Activated CD4-positive, alpha-beta T cell treated with anti-CD3 and anti-CD28 coated beads, Interleukin-2, amount 10 ng/mL, durations not matched to agents 7 days and 5 days (primary cell): ENCODE results near the gene LIMK1. TPM values are rescaled to one million over a fixed set of nuclear protein-coding genes. Genes with fewer than 3 reads are reported as not detected.

Experiments used
- CTCF ChIA-PET: fragments of 350-600 bp; sonication (Branson Sonifier 250); formaldehyde crosslinking; loops from one replicate; lab custom pipeline; 2021; ENCODE audit warnings: antibody characterized with exemption; lab: Charles Lee
- POLR2A ChIA-PET: fragments of 350-600 bp; sonication (Branson Sonifier 250); formaldehyde crosslinking; loops from one replicate; lab custom pipeline; 2021; ENCODE audit warnings: antibody characterized with exemption; lab: Charles Lee
- DNase-seq: peaks from one replicate; pipeline ENCODE4 v3.0.0-alpha.2; 2020
- H3K27ac Mint-ChIP-seq: one replicate; pipeline ENCODE4 v1.8.0; 2021; ENCODE audit warnings: mild to moderate bottlenecking, moderate library complexity, mixed read lengths
- H3K27me3 Mint-ChIP-seq: one replicate; pipeline ENCODE4 v1.8.0; 2021; ENCODE audit warnings: mixed read lengths
- H3K36me3 Mint-ChIP-seq: one replicate; pipeline ENCODE4 v1.8.0; 2021; ENCODE audit warnings: low read depth, mixed read lengths
- H3K4me1 Mint-ChIP-seq: one replicate; pipeline ENCODE4 v1.8.0; 2021; ENCODE audit warnings: mixed read lengths
- H3K4me3 Mint-ChIP-seq: one replicate; pipeline ENCODE4 v1.8.0; 2021; ENCODE audit warnings: mild to moderate bottlenecking, moderate library complexity, mixed read lengths
- H3K9me3 Mint-ChIP-seq: one replicate; pipeline ENCODE4 v1.8.0; 2021; ENCODE audit warnings: mixed read lengths
- total RNA-seq, 2 experiments: library from RNA; stranded (reverse); gene quantifications; one replicate each; pipeline ENCODE4 v1.2.3, GENCODE V29; 2021

LIMK1 gene
- total RNA-seq, 2 experiments from 2014 or later: 16.0 to 16.2 TPM

GRCh38 chr7:74094224-74095101 lies 10.9 kb downstream of the LIMK1 start:
- POLR2A ChIA-PET: interaction anchor here (1.1 kb wide), 1 partner anchor 11 kb away, joined by 3 read pairs; the partner anchor contains the start of gene LIMK1
- Mint-ChIP-seq H3K4me1 (peaks cover 23% of the 10 kb centered on the region), H3K9me3 (peaks cover 5% of the 10 kb centered on the region), H3K27me3 (no peaks in the 10 kb centered on the region), H3K36me3 (peaks cover 18% of the 10 kb centered on the region), H3K4me3 (peak overlapping the region; percentile 77), H3K27ac (peak overlapping the region; percentile 97)
- CTCF ChIA-PET: interaction anchor here (0.5 to 0.6 kb wide), 2 partner anchors 63 to 113 kb away, joined by 3 to 4 read pairs; no protein-coding TSS in a partner anchor
- peak; percentile 73 for DNase-seq

GRCh38 chr7:74095135-74095534 lies 11.5 kb downstream of the LIMK1 start:
- peak overlapping the region; percentile 77 for H3K4me3 Mint-ChIP-seq
- H3K4me1 Mint-ChIP-seq: peaks cover 23% of the 10 kb centered on the region
- peak overlapping the region; percentile 97 for H3K27ac Mint-ChIP-seq
- no peaks in the 10 kb centered on the region for H3K27me3 Mint-ChIP-seq
- ChIA-PET POLR2A (no interaction called here), CTCF (no interaction called here)
- no peak for DNase-seq
- peaks cover 5% of the 10 kb centered on the region for H3K9me3 Mint-ChIP-seq
- peaks cover 15% of the 10 kb centered on the region for H3K36me3 Mint-ChIP-seq

- ChIA-PET POLR2A (no interaction called here), CTCF (interaction anchor here (0.6 to 1.4 kb wide), 2 partner anchors 9 to 11 kb away, joined by 3 to 4 read pairs; no protein-coding TSS in a partner anchor)
- Mint-ChIP-seq H3K4me1 (peaks cover 18% of the 10 kb centered on the region), H3K27ac (no peak overlapping the region), H3K36me3 (peaks cover 18% of the 10 kb centered on the region), H3K4me3 (no peak overlapping the region), H3K9me3 (peaks cover 5% of the 10 kb centered on the region), H3K27me3 (no peaks in the 10 kb centered on the region)
- no peak for DNase-seq
Measured at GRCh38 chr7:74097937-74098614, 14.5 kb downstream of the LIMK1 start.

- POLR2A ChIA-PET: no interaction called here
- CTCF ChIA-PET: no interaction called here
- H3K4me3 Mint-ChIP-seq: no peak overlapping the region
Measured at GRCh38 chr7:74099031-74099430, 15.4 kb downstream of the LIMK1 start.

GRCh38 chr7:74101061-74101681 lies 17.6 kb downstream of the LIMK1 start:
- H3K27ac Mint-ChIP-seq: no peak overlapping the region
- POLR2A ChIA-PET: no interaction called here
- H3K36me3 Mint-ChIP-seq: peaks cover 23% of the 10 kb centered on the region
- H3K27me3 Mint-ChIP-seq: no peaks in the 10 kb centered on the region
- DNase-seq: no peak
- peaks cover 5% of the 10 kb centered on the region for H3K9me3 Mint-ChIP-seq
- CTCF ChIA-PET: interaction anchor here (0.6 kb wide), 1 partner anchor 36 kb away, joined by 3 read pairs; no protein-coding TSS in a partner anchor
- no peak overlapping the region for H3K4me3 Mint-ChIP-seq
- no peaks in the 10 kb centered on the region for H3K4me1 Mint-ChIP-seq

More at GRCh38 chr7:74099031-74099430, 15.4 kb downstream of the LIMK1 start:
- DNase-seq: no peak
- peaks cover 5% of the 10 kb centered on the region for H3K9me3 Mint-ChIP-seq
- no peak overlapping the region for H3K27ac Mint-ChIP-seq
- H3K36me3 Mint-ChIP-seq: peaks cover 18% of the 10 kb centered on the region
- H3K4me1 Mint-ChIP-seq: peaks cover 10% of the 10 kb centered on the region
- H3K27me3 Mint-ChIP-seq: no peaks in the 10 kb centered on the region

- H3K9me3 Mint-ChIP-seq: no peaks in the 10 kb centered on the region
- DNase-seq: no peak
- ChIA-PET POLR2A (no interaction called here), CTCF (no interaction called here)
- no peaks in the 10 kb centered on the region for H3K4me1 Mint-ChIP-seq
- no peak overlapping the region for H3K4me3 Mint-ChIP-seq
- no peaks in the 10 kb centered on the region for H3K27me3 Mint-ChIP-seq
- H3K27ac Mint-ChIP-seq: no peak overlapping the region
- H3K36me3 Mint-ChIP-seq: peaks cover 15% of the 10 kb centered on the region
Measured at GRCh38 chr7:74103219-74103772, 19.7 kb downstream of the LIMK1 start.

- H3K27me3 Mint-ChIP-seq: no peaks in the 10 kb centered on the region
- POLR2A ChIA-PET: no interaction called here
- no peaks in the 10 kb centered on the region for H3K4me1 Mint-ChIP-seq
- no peak overlapping the region for H3K27ac Mint-ChIP-seq
- no peak for DNase-seq
- H3K9me3 Mint-ChIP-seq: no peaks in the 10 kb centered on the region
- no peak overlapping the region for H3K4me3 Mint-ChIP-seq
- CTCF ChIA-PET: interaction anchor here (0.7 kb wide), 1 partner anchor 16 kb away, joined by 4 read pairs; no protein-coding TSS in a partner anchor
- peaks cover 13% of the 10 kb centered on the region for H3K36me3 Mint-ChIP-seq
Measured at GRCh38 chr7:74104702-74105101, 21.1 kb downstream of the LIMK1 start.

- Mint-ChIP-seq H3K36me3 (peaks cover 13% of the 10 kb centered on the region), H3K4me1 (no peaks in the 10 kb centered on the region), H3K4me3 (no peak overlapping the region), H3K27me3 (no peaks in the 10 kb centered on the region), H3K27ac (no peak overlapping the region), H3K9me3 (no peaks in the 10 kb centered on the region)
- ChIA-PET POLR2A (no interaction called here), CTCF (interaction anchor here (0.6 kb wide), 2 partner anchors 62 kb away, joined by 3 to 4 read pairs; no protein-coding TSS in a partner anchor)
- DNase-seq: no peak
Measured at GRCh38 chr7:74105992-74106391, 22.4 kb downstream of the LIMK1 start.

- Mint-ChIP-seq H3K9me3 (no peaks in the 10 kb centered on the region), H3K27ac (no peak overlapping the region), H3K4me3 (no peak overlapping the region), H3K27me3 (no peaks in the 10 kb centered on the region), H3K36me3 (peaks cover 13% of the 10 kb centered on the region), H3K4me1 (no peaks in the 10 kb centered on the region)
- CTCF ChIA-PET: interaction anchor here (0.6 to 0.9 kb wide), 2 partner anchors 9 to 61 kb away, joined by 3 read pairs; no protein-coding TSS in a partner anchor
- no peak for DNase-seq
- POLR2A ChIA-PET: no interaction called here
Measured at GRCh38 chr7:74106846-74107245, 23.2 kb downstream of the LIMK1 start.

GRCh38 chr7:74115326-74115725 lies 31.7 kb downstream of the LIMK1 start:
- POLR2A ChIA-PET: no interaction called here
- Mint-ChIP-seq H3K4me1 (no peaks in the 10 kb centered on the region), H3K27ac (no peak overlapping the region), H3K36me3 (peaks cover 3% of the 10 kb centered on the region), H3K4me3 (no peak overlapping the region), H3K27me3 (no peaks in the 10 kb centered on the region), H3K9me3 (no peaks in the 10 kb centered on the region)
- no peak for DNase-seq
- CTCF ChIA-PET: no interaction called here

GRCh38 chr7:74116356-74116755 lies 32.8 kb downstream of the LIMK1 start:
- POLR2A ChIA-PET: no interaction called here

GRCh38 chr7:74119831-74120230 lies 36.2 kb downstream of the LIMK1 start:
- Mint-ChIP-seq H3K4me3 (no peak overlapping the region), H3K27me3 (no peaks in the 10 kb centered on the region), H3K27ac (no peak overlapping the region), H3K9me3 (no peaks in the 10 kb centered on the region), H3K4me1 (no peaks in the 10 kb centered on the region), H3K36me3 (peaks cover 7% of the 10 kb centered on the region)
- ChIA-PET POLR2A (no interaction called here), CTCF (no interaction called here)
- no peak for DNase-seq

More at GRCh38 chr7:74116356-74116755, 32.8 kb downstream of the LIMK1 start:
- CTCF ChIA-PET: interaction anchor here (0.6 to 0.7 kb wide), 2 partner anchors 33 to 64 kb away, joined by 3 read pairs; partner anchors contain the start of gene LIMK1
- no peaks in the 10 kb centered on the region for H3K4me1 Mint-ChIP-seq
- no peak overlapping the region for H3K4me3 Mint-ChIP-seq
- DNase-seq: no peak
- peaks cover 4% of the 10 kb centered on the region for H3K36me3 Mint-ChIP-seq
- H3K9me3 Mint-ChIP-seq: no peaks in the 10 kb centered on the region
- H3K27me3 Mint-ChIP-seq: no peaks in the 10 kb centered on the region
- no peak overlapping the region for H3K27ac Mint-ChIP-seq
